H9 (cell line): Measurements from ENCODE around the gene ARMC9. TPM values are rescaled to one million over a fixed set of nuclear protein-coding genes. Genes with fewer than 3 reads are reported as not detected.

Experiments
- DNase-seq: peaks from one replicate; pipeline ENCODE4 v3.0.0-alpha.2; 2017
- H2AFZ ChIP-seq: one replicate; pipeline ENCODE4 v1.6.1; 2013; ENCODE audit warnings: mild to moderate bottlenecking, low read length, control low read depth, moderate library complexity
- H2AK5ac ChIP-seq: 2 replicates; pipeline ENCODE4 v1.6.1; 2013; ENCODE audit warnings: low read length, control low read depth, mixed read lengths; ENCODE audit not compliant: insufficient read length
- H2BK120ac ChIP-seq: one replicate; pipeline ENCODE4 v1.6.1; 2013; ENCODE audit warnings: low read depth, mild to moderate bottlenecking, low read length, control low read depth, inconsistent platforms; ENCODE audit not compliant: poor library complexity, severe bottlenecking
- H2BK12ac ChIP-seq: 2 replicates; pipeline ENCODE4 v1.6.1; 2013; ENCODE audit warnings: low read length, control low read depth, mixed read lengths, low read depth; ENCODE audit not compliant: insufficient read length
- H2BK15ac ChIP-seq: 2 replicates; pipeline ENCODE4 v1.6.1; 2013; ENCODE audit warnings: low read depth, low read length, control low read depth
- H2BK20ac ChIP-seq: one replicate; pipeline ENCODE4 v1.6.1; 2013; ENCODE audit warnings: low read depth, mild to moderate bottlenecking, low read length, control low read depth, inconsistent platforms; ENCODE audit not compliant: poor library complexity, severe bottlenecking
- H2BK5ac ChIP-seq: 2 replicates; pipeline ENCODE4 v1.6.1; 2013; ENCODE audit warnings: low read length, control low read depth, mixed read lengths; ENCODE audit not compliant: insufficient read length
- H3K14ac ChIP-seq: 2 replicates; pipeline ENCODE4 v1.6.1; 2013; ENCODE audit warnings: low read length, control low read depth; ENCODE audit not compliant: insufficient read depth
- H3K18ac ChIP-seq: 2 replicates; pipeline ENCODE4 v1.6.1; 2013; ENCODE audit warnings: low read depth, mild to moderate bottlenecking, mixed read lengths, low read length, control low read depth; ENCODE audit not compliant: insufficient read length
- H3K23ac ChIP-seq: 2 replicates; pipeline ENCODE4 v1.6.1; 2013; ENCODE audit warnings: low read length, control low read depth, mixed read lengths, low read depth; ENCODE audit not compliant: insufficient read length
- H3K23me2 ChIP-seq: 2 replicates; pipeline ENCODE4 v1.6.1; 2013; ENCODE audit warnings: low read depth, mild to moderate bottlenecking, mixed read lengths, low read length, control low read depth; ENCODE audit not compliant: insufficient read length, poor library complexity, severe bottlenecking
- H3K27ac ChIP-seq: 2 replicates; pipeline ENCODE4 v1.5.1; 2013; ENCODE audit warnings: low read length, control low read depth, mixed read lengths, low read depth; ENCODE audit not compliant: insufficient read length
- H3K27me3 ChIP-seq: 2 replicates; pipeline ENCODE4 v1.6.1; 2013; ENCODE audit warnings: low read length, control low read depth, inconsistent platforms; ENCODE audit not compliant: insufficient read depth
- H3K4ac ChIP-seq: 2 replicates; pipeline ENCODE4 v1.6.1; 2013; ENCODE audit warnings: low read depth, mild to moderate bottlenecking, control low read depth, inconsistent platforms, low read length, moderate library complexity
- H3K4me1 ChIP-seq: 2 replicates; pipeline ENCODE4 v1.6.1; 2013; ENCODE audit warnings: low read length, control low read depth, inconsistent platforms; ENCODE audit not compliant: insufficient read depth
- H3K4me2 ChIP-seq: 2 replicates; pipeline ENCODE4 v1.6.1; 2013; ENCODE audit warnings: low read length, control low read depth, mixed read lengths; ENCODE audit not compliant: insufficient read length, insufficient read depth
- H3K56ac ChIP-seq: 2 replicates; pipeline ENCODE4 v1.6.1; 2013; ENCODE audit warnings: low read depth, mild to moderate bottlenecking, mixed read lengths, low read length, control low read depth; ENCODE audit not compliant: insufficient read length
- H3K79me1 ChIP-seq: 2 replicates; pipeline ENCODE4 v1.6.1; 2013; ENCODE audit warnings: low read depth, mild to moderate bottlenecking, moderate library complexity, low read length, control low read depth, inconsistent platforms; ENCODE audit not compliant: insufficient read depth, poor library complexity, severe bottlenecking
- H3K79me2 ChIP-seq: 2 replicates; pipeline ENCODE4 v1.6.1; 2013; ENCODE audit warnings: low read length, control low read depth, inconsistent platforms; ENCODE audit not compliant: insufficient read depth
- H3K9ac ChIP-seq: 2 replicates; pipeline ENCODE4 v1.6.1; 2013; ENCODE audit warnings: low read length, control low read depth, mixed read lengths; ENCODE audit not compliant: insufficient read length; ENCODE audit errors: extremely low read depth
- H3K9me3 ChIP-seq: one replicate; pipeline ENCODE4 v1.6.1; 2013; ENCODE audit warnings: low read depth, low read length, inconsistent platforms; ENCODE audit not compliant: control insufficient read depth
- H3T11ph ChIP-seq: one replicate; pipeline ENCODE4 v1.6.1; 2013; ENCODE audit warnings: mild to moderate bottlenecking, low read length, control low read depth, inconsistent platforms
- H4K20me1 ChIP-seq: one replicate; pipeline ENCODE4 v1.6.1; 2013; ENCODE audit not compliant: control insufficient read depth, insufficient read length, insufficient read depth
- H4K5ac ChIP-seq: 2 replicates; pipeline ENCODE4 v1.6.1; 2013; ENCODE audit warnings: low read depth, mild to moderate bottlenecking, mixed read lengths, low read length, control low read depth; ENCODE audit not compliant: insufficient read length
- H4K8ac ChIP-seq: replicated peaks from 2 replicates; pipeline ENCODE4 v1.6.1; 2013; ENCODE audit warnings: low read length, control low read depth, mixed read lengths, low read depth; ENCODE audit not compliant: insufficient read length
- H4K91ac ChIP-seq: 2 replicates; pipeline ENCODE4 v1.6.1; 2013; ENCODE audit warnings: low read depth, mild to moderate bottlenecking, moderate library complexity, mixed read lengths, low read length, control low read depth; ENCODE audit not compliant: insufficient read length
- H3K27ac Mint-ChIP-seq, 3 experiments: 2 replicates in 2 of 3; 3 replicates in 1 of 3; pipeline ENCODE4 v1.8.0; 2020 to 2021; ENCODE audit warnings: mixed read lengths in 3 of 3, mild to moderate bottlenecking in 1 of 3, moderate library complexity in 1 of 3
- H3K27me3 Mint-ChIP-seq: 2 replicates; pipeline ENCODE4 v1.8.0; 2021; ENCODE audit warnings: low read depth, mild to moderate bottlenecking, moderate library complexity, mixed read lengths
- H3K36me3 Mint-ChIP-seq, 3 experiments: 2 replicates in 2 of 3; 3 replicates in 1 of 3; pipeline ENCODE4 v1.8.0; 2020 to 2021; ENCODE audit warnings: low read depth in 3 of 3, mixed read lengths in 3 of 3; ENCODE audit not compliant: insufficient read depth in 1 of 3
- H3K4me1 Mint-ChIP-seq, 2 experiments: 2 replicates each; pipeline ENCODE4 v1.8.0; 2020; ENCODE audit warnings: mixed read lengths in 2 of 2
- H3K4me3 Mint-ChIP-seq, 2 experiments: 2 replicates in 1 of 2; 3 replicates in 1 of 2; pipeline ENCODE4 v1.8.0; 2020 to 2021; ENCODE audit warnings: mild to moderate bottlenecking in 2 of 2, mixed read lengths in 2 of 2, moderate library complexity in 1 of 2
- H3K9me3 Mint-ChIP-seq, 2 experiments: 2 replicates in 1 of 2; 3 replicates in 1 of 2; pipeline ENCODE4 v1.8.0; 2020; ENCODE audit warnings: mild to moderate bottlenecking in 2 of 2, mixed read lengths in 2 of 2, moderate library complexity in 1 of 2
- WGBS: extraction: QIAGEN DNeasy Blood & Tissue Kit; methylation state at CpG from one replicate; pipeline ENCODE4 v1.1.7; 2013; ENCODE audit warnings: missing lambda C conversion rate, low lambda C conversion rate, mixed read lengths; ENCODE audit not compliant: insufficient read length; ENCODE audit errors: extremely low coverage; 5-methylcytosine and 5-hydroxymethylcytosine counted together
- total RNA-seq: library from RNA; stranded (reverse); gene quantifications from 2 replicates; pipeline ENCODE4 v1.2.1, GENCODE V29; 2021
- TF ChIP-seq, protein P1 (sequence below): fragments of 200-600 bp; sonication (generic); conservative IDR thresholded peaks from 3 replicates; pipeline ENCODE4 v1.8.0; 2021; ENCODE audit warnings: antibody characterized with exemption, mild to moderate bottlenecking

ARMC9 gene
- total RNA-seq, 1 experiment from 2014 or later: 37.6 TPM

- no CpG with 5 or more reads among the region's 5 CpGs for WGBS
- peaks cover 5 to 9% (median 5%) of the 10 kb centered on the region in 3 experiments; a peak in 5 of 7 replicates for H3K36me3 Mint-ChIP-seq
Measured at GRCh38 chr2:231364061-231364460, 165.6 kb downstream of the ARMC9 start.

More at GRCh38 chr2:231364061-231364460, 165.6 kb downstream of the ARMC9 start:
- peaks cover 40 to 46% of the 10 kb centered on the region in 2 experiments for H3K4me1 Mint-ChIP-seq
- 0 out of 7 replicates have a peak overlapping the region, but pooled peaks of 1 of the 3 experiments have one; percentile 16 for H3K27ac Mint-ChIP-seq
- Histone ChIP-seq H3K4me1 (no peaks in the 10 kb centered on the region), H3K4ac (no peak overlapping the region), H4K91ac (no peak overlapping the region), H2BK12ac (no peak overlapping the region), H4K20me1 (no peaks in the 10 kb centered on the region), H3K27me3 (no peaks in the 10 kb centered on the region), H3K23me2 (no peaks in the 10 kb centered on the region), H2BK20ac (no peak overlapping the region), H3K27ac (no peak overlapping the region), H3K14ac (no peak overlapping the region; the same call in 1 of the 2 replicates), H3K23ac (no peak overlapping the region), H4K5ac (no peak overlapping the region), H3K56ac (no peak overlapping the region), H4K8ac (no peak overlapping the region), H2BK15ac (no peak overlapping the region), H2AFZ (no peak overlapping the region), H2BK5ac (no peak overlapping the region), H3K18ac (no peak overlapping the region), H2AK5ac (no peak overlapping the region), H3K9ac (no peak overlapping the region), H3K9me3 (no peaks in the 10 kb centered on the region), H2BK120ac (no peak overlapping the region), H3K79me1 (no peaks in the 10 kb centered on the region), H3T11ph (no peak overlapping the region), H3K4me2 (no peak overlapping the region), H3K79me2 (no peaks in the 10 kb centered on the region)
- no peak overlapping the region for H3K4me3 Mint-ChIP-seq
- no peaks in the 10 kb centered on the region for H3K9me3 Mint-ChIP-seq
- H3K27me3 Mint-ChIP-seq: no peaks in the 10 kb centered on the region
- DNase-seq: no peak
- TF ChIP-seq, protein P1, sequence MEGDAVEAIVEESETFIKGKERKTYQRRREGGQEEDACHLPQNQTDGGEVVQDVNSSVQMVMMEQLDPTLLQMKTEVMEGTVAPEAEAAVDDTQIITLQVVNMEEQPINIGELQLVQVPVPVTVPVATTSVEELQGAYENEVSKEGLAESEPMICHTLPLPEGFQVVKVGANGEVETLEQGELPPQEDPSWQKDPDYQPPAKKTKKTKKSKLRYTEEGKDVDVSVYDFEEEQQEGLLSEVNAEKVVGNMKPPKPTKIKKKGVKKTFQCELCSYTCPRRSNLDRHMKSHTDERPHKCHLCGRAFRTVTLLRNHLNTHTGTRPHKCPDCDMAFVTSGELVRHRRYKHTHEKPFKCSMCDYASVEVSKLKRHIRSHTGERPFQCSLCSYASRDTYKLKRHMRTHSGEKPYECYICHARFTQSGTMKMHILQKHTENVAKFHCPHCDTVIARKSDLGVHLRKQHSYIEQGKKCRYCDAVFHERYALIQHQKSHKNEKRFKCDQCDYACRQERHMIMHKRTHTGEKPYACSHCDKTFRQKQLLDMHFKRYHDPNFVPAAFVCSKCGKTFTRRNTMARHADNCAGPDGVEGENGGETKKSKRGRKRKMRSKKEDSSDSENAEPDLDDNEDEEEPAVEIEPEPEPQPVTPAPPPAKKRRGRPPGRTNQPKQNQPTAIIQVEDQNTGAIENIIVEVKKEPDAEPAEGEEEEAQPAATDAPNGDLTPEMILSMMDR: no peak
